Transverse colon (tissue), 4 donors: ENCODE measurements around the gene SLC5A4. TPM values are rescaled to one million over a fixed set of nuclear protein-coding genes. Genes with fewer than 3 reads are reported as not detected.

ENCODE experiments used
- DNase-seq: peaks from one replicate; pipeline ENCODE4 v3.0.0-alpha.2; 2019
- H3K27ac ChIP-seq, 4 donors: fragments of 200-600 bp; sonication (generic); 2 replicates each; pipeline ENCODE4 v1.5.1; 2016 to 2018; ENCODE audit warnings: inconsistent platforms in 4 of 4
- H3K27me3 ChIP-seq: fragments of 200-600 bp; sonication (generic); 2 replicates; pipeline ENCODE4 v1.5.1; 2017; ENCODE audit warnings: inconsistent platforms
- H3K36me3 ChIP-seq, 4 donors: fragments of 200-600 bp; sonication (generic); 2 replicates each; pipeline ENCODE4 v1.5.1; 2017 to 2019; ENCODE audit warnings: inconsistent platforms in 4 of 4
- H3K4me1 ChIP-seq, 4 donors: fragments of 200-600 bp; sonication (generic); 2 replicates each; pipeline ENCODE4 v1.5.1; 2017 to 2020; ENCODE audit warnings: inconsistent platforms in 4 of 4
- H3K4me3 ChIP-seq, 4 donors: fragments of 200-600 bp; sonication (generic); 1 replicate in 1 of 4; 2 replicates in 3 of 4; pipeline versions ENCODE4 v1.5.1 to v1.6.1; 2017 to 2019; ENCODE audit warnings: inconsistent platforms in 4 of 4
- H3K9me3 ChIP-seq, 2 donors: fragments of 200-600 bp; sonication (generic); 2 replicates each; pipeline ENCODE4 v1.5.1; 2017 to 2019; ENCODE audit warnings: inconsistent platforms in 2 of 2
- EP300 ChIP-seq: sonication (generic); formaldehyde crosslinking; IDR thresholded peaks from one replicate; pipeline ENCODE4 v1.6.1; 2017; ENCODE audit warnings: antibody characterized with exemption, low read depth
- POLR2A ChIP-seq: fragments of 450-650 bp; IDR thresholded peaks from one replicate; pipeline ENCODE4 v1.6.1; 2016; ENCODE audit warnings: antibody characterized with exemption, mild to moderate bottlenecking, moderate library complexity
- POLR2AphosphoS5 ChIP-seq, 3 donors: sonication (generic); formaldehyde crosslinking; IDR thresholded peaks; one replicate each; pipeline ENCODE4 v1.6.1; 2016; ENCODE audit warnings: antibody characterized with exemption in 3 of 3
- WGBS, 2 donors: methylation state at CpG; one replicate each; pipeline ENCODE4 v1.1.5; 2018; ENCODE audit warnings: low coverage in 1 of 2; 5-methylcytosine and 5-hydroxymethylcytosine counted together
- in situ Hi-C, 4 donors: fragments of 200-750 bp; cut with MboI; loops; one replicate each; pipeline versions ENCODE4 v1.15.0 to v1.15.1; 2017; ENCODE audit warnings: low sequenced_read_pairs in 3 of 4, low pct_ligation_motif_present in 1 of 4, low pct_unique_long_range_greater_than_20kb in 1 of 4
- intact Hi-C: fragments of 100-400 bp; cut with DNase I; formaldehyde crosslinking; loops from one replicate; pipeline ENCODE4 v1.15.1; 2023; ENCODE audit warnings: low total_unique reads
- total RNA-seq, 4 donors: library from RNA; depleted of rRNA; stranded (reverse); fragments of >200 nt; gene quantifications; one replicate each; pipeline ENCODE4 v1.1.0, GENCODE V29; 2016
- TF ChIP-seq, protein P1 (sequence below), 5 experiments: fragments of 200-600 bp in 3 of 5; fragments of 450-650 bp in 2 of 5; sonication (generic) in 3 of 5; IDR thresholded peaks; 1 replicate in 2 of 5; 2 replicates in 3 of 5; pipeline ENCODE4 v1.5.1; 2016 to 2017; ENCODE audit warnings: antibody characterized with exemption in 5 of 5, inconsistent platforms in 3 of 5, mild to moderate bottlenecking in 2 of 5, moderate library complexity in 1 of 5

SLC5A4 gene
- total RNA-seq, 4 donors from 2014 or later, result 0.41 TPM; not detected in 3

DNA sequence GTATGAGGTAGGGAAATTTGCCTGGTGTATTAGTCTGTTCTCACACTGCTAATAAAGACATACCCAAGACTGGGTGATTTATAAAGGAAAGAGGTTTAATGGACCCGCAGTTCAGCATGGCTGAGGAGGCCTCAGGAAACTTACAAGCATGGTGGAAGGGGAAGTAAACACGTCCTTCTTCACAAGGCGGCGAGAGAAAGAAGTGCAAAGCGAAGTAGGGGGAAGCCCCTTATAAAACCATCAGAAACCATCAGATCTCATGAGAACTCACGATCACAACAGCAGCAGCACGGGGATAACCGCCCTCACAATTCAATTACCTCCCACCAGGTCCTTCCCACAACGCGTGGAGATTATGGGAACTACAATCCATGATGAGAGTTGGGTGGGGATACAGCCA lies 38.2 kb downstream of the SLC5A4 start:
- 84 to 87% methylated on average over 7 to 10 of the region's 10 CpGs for WGBS, 2 donors
- H3K4me1 ChIP-seq, result no peaks in the 10 kb centered on the region
- no peak for DNase-seq
- no peak overlapping the region for H3K4me3 ChIP-seq
- no peak overlapping the region for H3K27ac ChIP-seq
- intact Hi-C loops, result no loop called here
- no peaks in the 10 kb centered on the region for H3K9me3 ChIP-seq
- in situ Hi-C loops, result no loop called here
- peaks cover 4% of the 10 kb centered on the region for H3K27me3 ChIP-seq
- H3K36me3 ChIP-seq, result no peaks in the 10 kb centered on the region
- no peak for TF ChIP-seq POLR2A
- TF ChIP-seq, protein P1, sequence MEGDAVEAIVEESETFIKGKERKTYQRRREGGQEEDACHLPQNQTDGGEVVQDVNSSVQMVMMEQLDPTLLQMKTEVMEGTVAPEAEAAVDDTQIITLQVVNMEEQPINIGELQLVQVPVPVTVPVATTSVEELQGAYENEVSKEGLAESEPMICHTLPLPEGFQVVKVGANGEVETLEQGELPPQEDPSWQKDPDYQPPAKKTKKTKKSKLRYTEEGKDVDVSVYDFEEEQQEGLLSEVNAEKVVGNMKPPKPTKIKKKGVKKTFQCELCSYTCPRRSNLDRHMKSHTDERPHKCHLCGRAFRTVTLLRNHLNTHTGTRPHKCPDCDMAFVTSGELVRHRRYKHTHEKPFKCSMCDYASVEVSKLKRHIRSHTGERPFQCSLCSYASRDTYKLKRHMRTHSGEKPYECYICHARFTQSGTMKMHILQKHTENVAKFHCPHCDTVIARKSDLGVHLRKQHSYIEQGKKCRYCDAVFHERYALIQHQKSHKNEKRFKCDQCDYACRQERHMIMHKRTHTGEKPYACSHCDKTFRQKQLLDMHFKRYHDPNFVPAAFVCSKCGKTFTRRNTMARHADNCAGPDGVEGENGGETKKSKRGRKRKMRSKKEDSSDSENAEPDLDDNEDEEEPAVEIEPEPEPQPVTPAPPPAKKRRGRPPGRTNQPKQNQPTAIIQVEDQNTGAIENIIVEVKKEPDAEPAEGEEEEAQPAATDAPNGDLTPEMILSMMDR (IDR thresholded peaks at IDR 0.05), result no peak

DNA sequence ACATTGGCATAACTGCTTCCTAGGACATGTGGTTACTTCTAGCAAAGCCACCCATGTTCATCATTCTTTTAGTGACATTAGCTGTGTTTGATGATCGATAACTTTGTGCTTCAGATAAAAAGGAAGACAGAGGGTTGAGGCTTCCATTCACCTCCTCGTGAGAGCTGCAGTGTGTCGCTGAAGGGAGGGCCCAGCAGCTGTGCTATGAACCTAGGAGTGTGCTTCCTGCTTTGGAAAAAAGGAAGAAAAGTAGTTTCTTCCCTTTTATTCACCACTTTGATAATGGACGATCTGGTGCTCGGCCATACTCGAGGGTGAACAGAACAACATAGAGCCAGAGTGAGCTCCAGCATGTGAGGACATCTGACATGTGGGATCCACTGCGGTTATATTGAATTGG lies 44.1 kb downstream of the SLC5A4 start:
- intact Hi-C loops (no loop called here), in situ Hi-C loops (no loop called here)
- DNase-seq, result no peak
- Histone ChIP-seq H3K4me1 (no peaks in the 10 kb centered on the region), H3K4me3 (no peak overlapping the region), H3K27me3 (peaks cover 3% of the 10 kb centered on the region), H3K27ac (no peak overlapping the region), H3K36me3 (no peaks in the 10 kb centered on the region), H3K9me3 (no peaks in the 10 kb centered on the region)
- WGBS, 2 donors, result 65 to 80% methylated on average over 1 to 7 of the region's 7 CpGs
- TF ChIP-seq, protein P1 (IDR thresholded peaks at IDR 0.05), result no peak
- TF ChIP-seq POLR2A, result no peak
- no peak for TF ChIP-seq POLR2AphosphoS5 (IDR thresholded peaks at IDR 0.05)
- TF ChIP-seq EP300, result no peak

DNA sequence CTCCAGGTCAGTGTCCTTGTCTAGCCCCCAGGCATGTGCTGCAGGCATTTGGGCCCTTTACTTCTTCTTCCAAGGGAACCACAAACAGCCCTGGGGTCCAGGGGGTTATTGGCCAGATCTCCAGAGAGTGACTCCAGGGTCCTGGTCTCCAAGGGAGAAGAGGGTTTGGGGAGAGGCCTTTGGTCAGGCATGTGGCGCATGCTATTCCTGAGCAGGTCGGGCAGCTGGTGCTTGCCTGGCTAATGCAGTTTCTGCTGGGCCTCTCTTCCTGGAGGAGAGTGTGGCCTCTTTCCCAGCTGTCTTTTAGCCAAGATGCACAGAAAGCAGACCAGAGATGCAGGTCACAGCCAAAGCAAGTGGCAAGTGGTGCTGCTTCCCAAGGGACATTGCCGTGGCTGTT lies 46.5 kb downstream of the SLC5A4 start:
- WGBS, 2 donors, result 90% methylated on average over 3 of the region's 3 CpGs; no CpG with 5 or more reads in 1 of the 2 donors
- H3K36me3 ChIP-seq, result no peaks in the 10 kb centered on the region
- peaks cover 10% of the 10 kb centered on the region for H3K27me3 ChIP-seq
- H3K4me1 ChIP-seq, result peaks cover 0 to under 1% (median 0%) of the 10 kb centered on the region in 4 donors
- H3K9me3 ChIP-seq, result no peaks in the 10 kb centered on the region
- intact Hi-C loops (no loop called here), in situ Hi-C loops (no loop called here)
- DNase-seq, result no peak
- no peak overlapping the region for H3K27ac ChIP-seq
- no peak overlapping the region for H3K4me3 ChIP-seq
- TF ChIP-seq, protein P1 (IDR thresholded peaks at IDR 0.05), result no peak

DNA sequence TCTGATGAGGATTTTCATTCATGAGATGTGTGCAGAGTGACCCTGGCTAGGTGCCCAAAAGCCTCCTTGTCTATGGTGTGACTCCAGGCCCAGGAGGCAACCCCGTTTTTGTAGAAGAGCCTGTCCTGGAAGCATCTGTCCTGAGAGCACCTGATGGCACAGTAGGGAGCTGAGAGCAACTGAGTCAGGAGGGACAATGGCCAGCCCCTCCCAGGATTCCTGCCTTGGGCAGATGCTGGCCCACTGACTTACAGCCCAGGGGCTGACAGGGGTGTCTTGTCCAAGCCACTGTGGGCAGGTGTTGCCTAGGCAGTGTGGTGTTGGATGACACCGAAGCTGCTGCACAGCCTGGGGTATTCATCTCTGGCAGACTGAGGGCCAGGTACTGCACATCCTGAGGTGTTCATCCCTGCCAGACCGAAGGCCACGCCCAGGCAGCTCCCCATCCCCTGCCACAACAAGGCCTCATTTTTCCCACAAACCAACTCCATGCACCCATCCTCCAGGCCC lies 47.1 kb downstream of the SLC5A4 start:
- WGBS, 2 donors, result 86% methylated on average over 4 of the region's 4 CpGs; no CpG with 5 or more reads in 1 of the 2 donors
- Histone ChIP-seq H3K4me1 (peaks cover 0 to 7% (median 1%) of the 10 kb centered on the region in 4 donors), H3K27me3 (peaks cover 16% of the 10 kb centered on the region), H3K4me3 (no peak overlapping the region), H3K27ac (no peak overlapping the region), H3K9me3 (no peaks in the 10 kb centered on the region), H3K36me3 (no peaks in the 10 kb centered on the region)
- TF ChIP-seq EP300, result no peak
- TF ChIP-seq, protein P1 (IDR thresholded peaks at IDR 0.05), result no peak
- no peak for TF ChIP-seq POLR2AphosphoS5 (IDR thresholded peaks at IDR 0.05)
- no peak for TF ChIP-seq POLR2A
- no peak for DNase-seq
- intact Hi-C loops, result no loop called here
- in situ Hi-C loops, result no loop called here
